SK-N-SH treated with all-trans-retinoic acid at 6 μM for 48 hours (cell line): ENCODE data around the gene DUSP6.

Experiments
- ATAC-seq: fragments of 200-7000 bp; cut with Tn5 transposase; 3 replicates; pipeline ENCODE4 v1.9.1; 2020; ENCODE audit warnings: mild to moderate bottlenecking, moderate library complexity
- ARNTL ChIP-seq: fragments of 450-650 bp; formaldehyde crosslinking; IDR thresholded peaks from 2 replicates; pipeline ENCODE4 v1.5.0; 2020; ENCODE audit warnings: low read depth, mild to moderate bottlenecking, moderate library complexity, borderline replicate concordance
- CSDC2 ChIP-seq: fragments of 250-450 bp; sonication (Bioruptor Pico); IDR thresholded peaks from 2 replicates; pipeline ENCODE4 v1.5.0; 2020; ENCODE audit warnings: mild to moderate bottlenecking, moderate library complexity
- ESRRG ChIP-seq: fragments of 250-450 bp; sonication (Bioruptor Pico); IDR thresholded peaks from 2 replicates; pipeline ENCODE4 v1.6.1; 2021; ENCODE audit warnings: mild to moderate bottlenecking
- GLIS3 ChIP-seq: fragments of 250-450 bp; sonication (Bioruptor Pico); IDR thresholded peaks from 2 replicates; pipeline ENCODE4 v1.5.0; 2020; ENCODE audit warnings: mild to moderate bottlenecking, moderate library complexity
- ISL1 ChIP-seq: fragments of 250-450 bp; sonication (Bioruptor Pico); IDR thresholded peaks from 2 replicates; pipeline ENCODE4 v2.1.2; 2022; ENCODE audit warnings: mild to moderate bottlenecking, moderate library complexity
- OSR1 ChIP-seq: fragments of 250-450 bp; sonication (Bioruptor Pico); IDR thresholded peaks from 2 replicates; pipeline ENCODE4 v1.8.0; 2022; ENCODE audit warnings: moderate library complexity, mild to moderate bottlenecking, inconsistent platforms
- PATZ1 ChIP-seq: fragments of 250-450 bp; sonication (Bioruptor Pico); IDR thresholded peaks from 2 replicates; pipeline ENCODE4 v1.8.0; 2020; ENCODE audit warnings: mild to moderate bottlenecking, moderate library complexity, borderline replicate concordance
- POU6F1 ChIP-seq: fragments of 250-450 bp; sonication (Bioruptor Pico); IDR thresholded peaks from 2 replicates; pipeline ENCODE4 v1.8.0; 2021; ENCODE audit warnings: low read depth, mild to moderate bottlenecking, moderate library complexity, borderline replicate concordance
- PPARA ChIP-seq: fragments of 250-450 bp; sonication (Bioruptor Pico); IDR thresholded peaks from 2 replicates; pipeline ENCODE4 v1.5.0; 2020; ENCODE audit warnings: mild to moderate bottlenecking, borderline replicate concordance
- RARB ChIP-seq: fragments of 250-450 bp; sonication (Bioruptor Pico); IDR thresholded peaks from 2 replicates; pipeline ENCODE4 v1.8.0; 2021; ENCODE audit warnings: mild to moderate bottlenecking, moderate library complexity
- SNAI2 ChIP-seq: fragments of 250-450 bp; sonication (Bioruptor Pico); IDR thresholded peaks from 2 replicates; pipeline ENCODE4 v1.5.0; 2020; ENCODE audit warnings: mild to moderate bottlenecking, moderate library complexity
- TCF4 ChIP-seq: fragments of 250-450 bp; sonication (Bioruptor Pico); IDR thresholded peaks from 2 replicates; pipeline ENCODE4 v1.8.0; 2021; ENCODE audit warnings: mild to moderate bottlenecking, moderate library complexity, borderline replicate concordance
- TOX ChIP-seq: fragments of 250-450 bp; sonication (Bioruptor Pico); IDR thresholded peaks from 2 replicates; pipeline ENCODE4 v1.8.0; 2021; ENCODE audit warnings: mild to moderate bottlenecking, moderate library complexity, borderline replicate concordance
- TSHZ2 ChIP-seq: fragments of 250-450 bp; sonication (Bioruptor Pico); IDR thresholded peaks from 2 replicates; pipeline ENCODE4 v1.5.0; 2020; ENCODE audit warnings: mild to moderate bottlenecking, moderate library complexity
- ZC3H10 ChIP-seq: fragments of 250-450 bp; sonication (Bioruptor Pico); IDR thresholded peaks from 2 replicates; pipeline ENCODE4 v1.5.1; 2021; ENCODE audit warnings: mild to moderate bottlenecking, moderate library complexity
- ZFP3 ChIP-seq: fragments of 250-450 bp; sonication (Bioruptor Pico); IDR thresholded peaks from 2 replicates; pipeline ENCODE4 v1.5.0; 2020; ENCODE audit warnings: mild to moderate bottlenecking, moderate library complexity
- ZFP30 ChIP-seq: fragments of 450-650 bp; formaldehyde crosslinking; IDR thresholded peaks from 2 replicates; pipeline ENCODE4 v1.5.0; 2022; ENCODE audit warnings: mild to moderate bottlenecking, moderate library complexity
- ZNF565 ChIP-seq: fragments of 450-650 bp; formaldehyde crosslinking; conservative IDR thresholded peaks from 2 replicates; pipeline ENCODE4 v1.5.0; 2020; ENCODE audit warnings: low read depth, mild to moderate bottlenecking, moderate library complexity
- ZNF70 ChIP-seq: fragments of 450-650 bp; formaldehyde crosslinking; IDR thresholded peaks from 2 replicates; pipeline ENCODE4 v1.5.0; 2020; ENCODE audit warnings: mild to moderate bottlenecking, moderate library complexity
- ZNF8 ChIP-seq: fragments of 450-650 bp; formaldehyde crosslinking; IDR thresholded peaks from 2 replicates; pipeline ENCODE4 v1.5.0; 2020; ENCODE audit warnings: mild to moderate bottlenecking, moderate library complexity
- TF ChIP-seq, protein P1 (sequence below): fragments of 250-450 bp; sonication (Bioruptor Pico); IDR thresholded peaks from 2 replicates; pipeline ENCODE4 v1.5.1; 2020; ENCODE audit warnings: low read depth, mild to moderate bottlenecking, moderate library complexity

The DUSP6 gene

GRCh38 chr12:89334548-89335169 lies 17.6 kb downstream of the DUSP6 start:
- TF ChIP-seq RARB (CRISPR knock-in tag): no peak
- no peak for TF ChIP-seq GLIS3 (CRISPR knock-in tag)
- no peak for TF ChIP-seq ZFP3 (CRISPR knock-in tag)
- no peak for TF ChIP-seq OSR1 (CRISPR knock-in tag)
- TF ChIP-seq ESRRG (CRISPR knock-in tag): no peak
- no peak for TF ChIP-seq ZNF70 (CRISPR knock-in tag)
- no peak for TF ChIP-seq ZC3H10
- TF ChIP-seq POU6F1 (CRISPR knock-in tag): no peak
- TF ChIP-seq TSHZ2 (CRISPR knock-in tag): no peak
- TF ChIP-seq, protein P1, sequence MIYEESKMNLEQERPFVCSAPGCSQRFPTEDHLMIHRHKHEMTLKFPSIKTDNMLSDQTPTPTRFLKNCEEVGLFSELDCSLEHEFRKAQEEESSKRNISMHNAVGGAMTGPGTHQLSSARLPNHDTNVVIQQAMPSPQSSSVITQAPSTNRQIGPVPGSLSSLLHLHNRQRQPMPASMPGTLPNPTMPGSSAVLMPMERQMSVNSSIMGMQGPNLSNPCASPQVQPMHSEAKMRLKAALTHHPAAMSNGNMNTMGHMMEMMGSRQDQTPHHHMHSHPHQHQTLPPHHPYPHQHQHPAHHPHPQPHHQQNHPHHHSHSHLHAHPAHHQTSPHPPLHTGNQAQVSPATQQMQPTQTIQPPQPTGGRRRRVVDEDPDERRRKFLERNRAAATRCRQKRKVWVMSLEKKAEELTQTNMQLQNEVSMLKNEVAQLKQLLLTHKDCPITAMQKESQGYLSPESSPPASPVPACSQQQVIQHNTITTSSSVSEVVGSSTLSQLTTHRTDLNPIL: no peak
- TF ChIP-seq PPARA (CRISPR knock-in tag): no peak
- TF ChIP-seq ZFP30 (CRISPR knock-in tag): no peak
- TF ChIP-seq ISL1 (CRISPR knock-in tag): no peak
- no peak for TF ChIP-seq CSDC2 (CRISPR knock-in tag)
- no peak for TF ChIP-seq TOX
- ATAC-seq: no peak

DNA sequence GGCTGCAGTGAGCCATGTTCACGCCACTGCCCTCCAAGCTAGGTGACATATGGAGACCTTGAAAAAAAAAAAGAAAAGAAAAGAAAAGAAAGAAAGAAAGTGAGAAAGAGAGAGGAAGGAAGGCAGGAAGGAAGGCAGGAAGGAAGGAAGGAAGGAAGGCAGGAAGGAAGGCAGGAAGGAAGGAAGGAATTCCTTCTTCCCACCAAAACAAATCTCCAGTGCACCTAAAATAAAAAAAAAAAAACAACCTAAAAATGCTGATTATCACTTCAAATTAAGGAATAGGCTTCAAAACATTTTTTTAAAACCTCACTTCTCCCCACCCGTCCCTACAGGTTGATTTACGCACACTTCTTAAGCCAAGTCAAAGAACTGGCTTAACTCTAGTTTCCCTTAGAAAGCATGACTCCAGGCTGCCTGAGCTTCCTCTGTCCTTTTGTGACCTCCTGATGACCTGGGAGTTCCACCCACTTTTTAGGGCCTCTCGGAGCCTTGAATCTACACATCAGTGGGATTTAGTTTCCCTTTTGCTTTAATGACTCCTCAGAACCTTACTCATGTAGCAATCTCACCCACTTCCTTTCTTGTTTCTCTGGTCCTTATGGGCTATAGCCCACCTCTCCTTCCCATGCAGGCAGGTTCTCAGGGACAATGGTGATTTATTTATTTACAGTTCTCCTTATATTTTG lies 18.6 kb downstream of the DUSP6 start:
- TF ChIP-seq TCF4 (no peak), GLIS3 (CRISPR knock-in tag) (no peak), ESRRG (CRISPR knock-in tag) (no peak), PATZ1 (CRISPR knock-in tag) (no peak), ZNF8 (no peak)
- no peak for ATAC-seq

GRCh38 chr12:89328151-89329030 lies 23.9 kb downstream of the DUSP6 start:
- no peak for ATAC-seq
- TF ChIP-seq CSDC2 (CRISPR knock-in tag) (no peak), ZFP3 (CRISPR knock-in tag) (no peak), ESRRG (CRISPR knock-in tag) (no peak), ZNF70 (CRISPR knock-in tag) (no peak), TCF4 (no peak), ZNF8 (no peak), ZFP30 (CRISPR knock-in tag) (no peak), GLIS3 (CRISPR knock-in tag) (no peak)

- ATAC-seq: no peak
- TF ChIP-seq ARNTL (CRISPR knock-in tag) (no peak), ZNF565 (CRISPR knock-in tag) (no peak), SNAI2 (no peak), POU6F1 (CRISPR knock-in tag) (no peak), PATZ1 (CRISPR knock-in tag) (no peak), GLIS3 (CRISPR knock-in tag) (no peak), PPARA (CRISPR knock-in tag) (no peak), ESRRG (CRISPR knock-in tag) (no peak)
These were observed 24.7 kb downstream of the DUSP6 start for GRCh38 chr12:89327486-89328094.
